WTC11 (cell line): ENCODE results near the gene JAML. TPM values are rescaled to one million over a fixed set of nuclear protein-coding genes. Genes with fewer than 3 reads are reported as not detected.

Source experiments
- ATAC-seq: fragments of 200-7000 bp; cut with Tn5 transposase; 2 replicates; pipeline ENCODE4 v1.10.0; 2021; ENCODE audit warnings: mild to moderate bottlenecking, moderate library complexity
- CTCF ChIA-PET: fragments of 300-600 bp; sonication (Branson Sonifier 250); formaldehyde crosslinking; loops from one replicate; lab custom pipeline; 2021; ENCODE audit warnings: antibody characterized with exemption; lab: Charles Lee
- POLR2A ChIA-PET: fragments of 350-600 bp; sonication (Branson Sonifier 250); formaldehyde crosslinking; loops from one replicate; lab custom pipeline; 2021; ENCODE audit warnings: antibody characterized with exemption; lab: Charles Lee
- DNase-seq: peaks from one replicate; pipeline ENCODE4 v3.0.0; 2021; ENCODE audit warnings: low spot score
- H3K27ac Mint-ChIP-seq: 2 replicates; pipeline ENCODE4 v1.8.0; 2021; ENCODE audit warnings: mixed read lengths
- H3K27me3 Mint-ChIP-seq: 2 replicates; pipeline ENCODE4 v1.8.0; 2021; ENCODE audit warnings: low read depth, mild to moderate bottlenecking, moderate library complexity, mixed read lengths
- H3K36me3 Mint-ChIP-seq: 2 replicates; pipeline ENCODE4 v1.8.0; 2021; ENCODE audit warnings: mixed read lengths
- H3K4me1 Mint-ChIP-seq: 2 replicates; pipeline ENCODE4 v1.8.0; 2022; ENCODE audit warnings: mixed read lengths
- H3K4me3 Mint-ChIP-seq: 2 replicates; pipeline ENCODE4 v1.8.0; 2021; ENCODE audit warnings: mild to moderate bottlenecking, moderate library complexity, mixed read lengths
- H3K9me3 Mint-ChIP-seq: 2 replicates; pipeline ENCODE4 v1.8.0; 2021; ENCODE audit warnings: mixed read lengths
- CREM ChIP-seq: sonication (generic); formaldehyde crosslinking; IDR thresholded peaks from 2 replicates; pipeline ENCODE4 v1.8.1; 2022; ENCODE audit warnings: mild to moderate bottlenecking, missing genetic modification reagents, moderate library complexity
- GTF2I ChIP-seq: fragments of 250-450 bp; sonication (Bioruptor Pico); conservative IDR thresholded peaks from 2 replicates; pipeline ENCODE4 v1.4.0; 2021; ENCODE audit warnings: mild to moderate bottlenecking
- SP1 ChIP-seq: sonication (generic); formaldehyde crosslinking; conservative IDR thresholded peaks from 2 replicates; pipeline ENCODE4 v1.8.1; 2022; ENCODE audit warnings: missing genetic modification reagents
- ZNF121 ChIP-seq: sonication (generic); formaldehyde crosslinking; IDR thresholded peaks from 2 replicates; pipeline ENCODE4 v1.8.0; 2023; ENCODE audit warnings: missing genetic modification reagents
- ZNF232 ChIP-seq: sonication (generic); formaldehyde crosslinking; IDR thresholded peaks from 2 replicates; pipeline ENCODE4 v1.8.0; 2022; ENCODE audit warnings: mild to moderate bottlenecking, missing genetic modification reagents
- ZNF671 ChIP-seq: fragments of 250-450 bp; sonication (Bioruptor Pico); IDR thresholded peaks from 2 replicates; pipeline ENCODE4 v1.8.0; 2021; ENCODE audit warnings: mild to moderate bottlenecking
- total RNA-seq: library from RNA; stranded (reverse); gene quantifications from 3 replicates; pipeline ENCODE4 v1.2.3, GENCODE V29; 2021
- TF ChIP-seq, protein P1 (sequence below): fragments of 250-450 bp; sonication (Bioruptor Pico); IDR thresholded peaks from 2 replicates; pipeline ENCODE4 v1.9.0; 2021; ENCODE audit warnings: mild to moderate bottlenecking
- TF ChIP-seq, protein P2 (sequence below): fragments of 250-450 bp; sonication (Bioruptor Pico); IDR thresholded peaks from 2 replicates; pipeline ENCODE4 v1.8.0; 2021; ENCODE audit warnings: mild to moderate bottlenecking
- TF ChIP-seq, protein P3 (sequence below): sonication (generic); formaldehyde crosslinking; IDR thresholded peaks from 2 replicates; pipeline ENCODE4 v1.8.1; 2022; ENCODE audit warnings: low read depth, mild to moderate bottlenecking, moderate library complexity, missing genetic modification reagents, borderline replicate concordance
- TF ChIP-seq, protein P4 (sequence below): sonication (generic); formaldehyde crosslinking; IDR thresholded peaks from 2 replicates; pipeline ENCODE4 v1.8.1; 2023; ENCODE audit warnings: mild to moderate bottlenecking, missing genetic modification reagents
- TF ChIP-seq, protein P5 (sequence below): sonication (generic); formaldehyde crosslinking; IDR thresholded peaks from 2 replicates; pipeline ENCODE4 v1.8.1; 2023; ENCODE audit warnings: mild to moderate bottlenecking, missing genetic modification reagents, borderline replicate concordance
- TF ChIP-seq, protein P6 (sequence below): sonication (generic); formaldehyde crosslinking; IDR thresholded peaks from 2 replicates; pipeline ENCODE4 v1.8.0; 2022; ENCODE audit warnings: missing genetic modification reagents
- TF ChIP-seq, protein P7 (sequence below): sonication (generic); formaldehyde crosslinking; conservative IDR thresholded peaks from 2 replicates; pipeline ENCODE4 v1.8.1; 2023; ENCODE audit warnings: mild to moderate bottlenecking, low read depth, missing genetic modification reagents, moderate library complexity
- TF ChIP-seq, protein P8 (sequence below): fragments of 250-450 bp; sonication (Bioruptor Pico); IDR thresholded peaks from 2 replicates; pipeline ENCODE4 v1.9.0; 2021; ENCODE audit warnings: mild to moderate bottlenecking, borderline replicate concordance

The JAML gene
- total RNA-seq, 1 experiment from 2014 or later: 0.24 TPM

DNA sequence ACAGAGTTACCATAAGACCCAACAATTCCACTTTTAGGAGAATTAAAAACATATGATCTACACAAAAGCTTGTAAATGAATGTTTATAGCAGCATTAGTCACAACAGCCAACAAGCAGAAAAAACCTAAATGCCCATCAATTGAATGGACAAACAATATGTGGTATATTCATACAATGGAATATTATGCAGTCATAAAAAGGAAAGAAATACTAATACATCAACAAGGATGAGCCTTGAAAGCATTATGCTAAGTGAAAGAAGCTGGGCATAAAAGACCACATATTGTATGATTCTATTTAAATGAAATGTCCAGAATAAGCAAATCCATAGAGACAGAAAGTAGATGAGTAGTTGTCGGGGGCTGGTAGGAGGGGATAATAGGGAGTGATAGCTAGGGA lies 34.3 kb upstream of the JAML start:
- TF ChIP-seq GTF2I (CRISPR knock-in tag) (no peak), CREM (no peak), ZNF232 (CRISPR knock-in tag) (no peak), ZNF121 (CRISPR knock-in tag) (no peak), SP1 (CRISPR knock-in tag) (no peak), ZNF671 (CRISPR knock-in tag) (no peak)
- TF ChIP-seq, protein P1, sequence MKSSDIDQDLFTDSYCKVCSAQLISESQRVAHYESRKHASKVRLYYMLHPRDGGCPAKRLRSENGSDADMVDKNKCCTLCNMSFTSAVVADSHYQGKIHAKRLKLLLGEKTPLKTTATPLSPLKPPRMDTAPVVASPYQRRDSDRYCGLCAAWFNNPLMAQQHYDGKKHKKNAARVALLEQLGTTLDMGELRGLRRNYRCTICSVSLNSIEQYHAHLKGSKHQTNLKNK (CRISPR knock-in tag): no peak
- TF ChIP-seq, protein P2, sequence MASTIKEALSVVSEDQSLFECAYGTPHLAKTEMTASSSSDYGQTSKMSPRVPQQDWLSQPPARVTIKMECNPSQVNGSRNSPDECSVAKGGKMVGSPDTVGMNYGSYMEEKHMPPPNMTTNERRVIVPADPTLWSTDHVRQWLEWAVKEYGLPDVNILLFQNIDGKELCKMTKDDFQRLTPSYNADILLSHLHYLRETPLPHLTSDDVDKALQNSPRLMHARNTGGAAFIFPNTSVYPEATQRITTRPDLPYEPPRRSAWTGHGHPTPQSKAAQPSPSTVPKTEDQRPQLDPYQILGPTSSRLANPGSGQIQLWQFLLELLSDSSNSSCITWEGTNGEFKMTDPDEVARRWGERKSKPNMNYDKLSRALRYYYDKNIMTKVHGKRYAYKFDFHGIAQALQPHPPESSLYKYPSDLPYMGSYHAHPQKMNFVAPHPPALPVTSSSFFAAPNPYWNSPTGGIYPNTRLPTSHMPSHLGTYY (CRISPR knock-in tag): no peak
- TF ChIP-seq, protein P3, sequence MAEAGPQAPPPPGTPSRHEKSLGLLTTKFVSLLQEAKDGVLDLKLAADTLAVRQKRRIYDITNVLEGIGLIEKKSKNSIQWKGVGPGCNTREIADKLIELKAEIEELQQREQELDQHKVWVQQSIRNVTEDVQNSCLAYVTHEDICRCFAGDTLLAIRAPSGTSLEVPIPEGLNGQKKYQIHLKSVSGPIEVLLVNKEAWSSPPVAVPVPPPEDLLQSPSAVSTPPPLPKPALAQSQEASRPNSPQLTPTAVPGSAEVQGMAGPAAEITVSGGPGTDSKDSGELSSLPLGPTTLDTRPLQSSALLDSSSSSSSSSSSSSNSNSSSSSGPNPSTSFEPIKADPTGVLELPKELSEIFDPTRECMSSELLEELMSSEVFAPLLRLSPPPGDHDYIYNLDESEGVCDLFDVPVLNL: no peak
- TF ChIP-seq, protein P4, sequence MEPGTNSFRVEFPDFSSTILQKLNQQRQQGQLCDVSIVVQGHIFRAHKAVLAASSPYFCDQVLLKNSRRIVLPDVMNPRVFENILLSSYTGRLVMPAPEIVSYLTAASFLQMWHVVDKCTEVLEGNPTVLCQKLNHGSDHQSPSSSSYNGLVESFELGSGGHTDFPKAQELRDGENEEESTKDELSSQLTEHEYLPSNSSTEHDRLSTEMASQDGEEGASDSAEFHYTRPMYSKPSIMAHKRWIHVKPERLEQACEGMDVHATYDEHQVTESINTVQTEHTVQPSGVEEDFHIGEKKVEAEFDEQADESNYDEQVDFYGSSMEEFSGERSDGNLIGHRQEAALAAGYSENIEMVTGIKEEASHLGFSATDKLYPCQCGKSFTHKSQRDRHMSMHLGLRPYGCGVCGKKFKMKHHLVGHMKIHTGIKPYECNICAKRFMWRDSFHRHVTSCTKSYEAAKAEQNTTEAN (CRISPR knock-in tag): no peak
- TF ChIP-seq, protein P5, sequence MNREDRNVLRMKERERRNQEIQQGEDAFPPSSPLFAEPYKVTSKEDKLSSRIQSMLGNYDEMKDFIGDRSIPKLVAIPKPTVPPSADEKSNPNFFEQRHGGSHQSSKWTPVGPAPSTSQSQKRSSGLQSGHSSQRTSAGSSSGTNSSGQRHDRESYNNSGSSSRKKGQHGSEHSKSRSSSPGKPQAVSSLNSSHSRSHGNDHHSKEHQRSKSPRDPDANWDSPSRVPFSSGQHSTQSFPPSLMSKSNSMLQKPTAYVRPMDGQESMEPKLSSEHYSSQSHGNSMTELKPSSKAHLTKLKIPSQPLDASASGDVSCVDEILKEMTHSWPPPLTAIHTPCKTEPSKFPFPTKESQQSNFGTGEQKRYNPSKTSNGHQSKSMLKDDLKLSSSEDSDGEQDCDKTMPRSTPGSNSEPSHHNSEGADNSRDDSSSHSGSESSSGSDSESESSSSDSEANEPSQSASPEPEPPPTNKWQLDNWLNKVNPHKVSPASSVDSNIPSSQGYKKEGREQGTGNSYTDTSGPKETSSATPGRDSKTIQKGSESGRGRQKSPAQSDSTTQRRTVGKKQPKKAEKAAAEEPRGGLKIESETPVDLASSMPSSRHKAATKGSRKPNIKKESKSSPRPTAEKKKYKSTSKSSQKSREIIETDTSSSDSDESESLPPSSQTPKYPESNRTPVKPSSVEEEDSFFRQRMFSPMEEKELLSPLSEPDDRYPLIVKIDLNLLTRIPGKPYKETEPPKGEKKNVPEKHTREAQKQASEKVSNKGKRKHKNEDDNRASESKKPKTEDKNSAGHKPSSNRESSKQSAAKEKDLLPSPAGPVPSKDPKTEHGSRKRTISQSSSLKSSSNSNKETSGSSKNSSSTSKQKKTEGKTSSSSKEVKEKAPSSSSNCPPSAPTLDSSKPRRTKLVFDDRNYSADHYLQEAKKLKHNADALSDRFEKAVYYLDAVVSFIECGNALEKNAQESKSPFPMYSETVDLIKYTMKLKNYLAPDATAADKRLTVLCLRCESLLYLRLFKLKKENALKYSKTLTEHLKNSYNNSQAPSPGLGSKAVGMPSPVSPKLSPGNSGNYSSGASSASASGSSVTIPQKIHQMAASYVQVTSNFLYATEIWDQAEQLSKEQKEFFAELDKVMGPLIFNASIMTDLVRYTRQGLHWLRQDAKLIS (CRISPR knock-in tag): no peak
- TF ChIP-seq, protein P6, sequence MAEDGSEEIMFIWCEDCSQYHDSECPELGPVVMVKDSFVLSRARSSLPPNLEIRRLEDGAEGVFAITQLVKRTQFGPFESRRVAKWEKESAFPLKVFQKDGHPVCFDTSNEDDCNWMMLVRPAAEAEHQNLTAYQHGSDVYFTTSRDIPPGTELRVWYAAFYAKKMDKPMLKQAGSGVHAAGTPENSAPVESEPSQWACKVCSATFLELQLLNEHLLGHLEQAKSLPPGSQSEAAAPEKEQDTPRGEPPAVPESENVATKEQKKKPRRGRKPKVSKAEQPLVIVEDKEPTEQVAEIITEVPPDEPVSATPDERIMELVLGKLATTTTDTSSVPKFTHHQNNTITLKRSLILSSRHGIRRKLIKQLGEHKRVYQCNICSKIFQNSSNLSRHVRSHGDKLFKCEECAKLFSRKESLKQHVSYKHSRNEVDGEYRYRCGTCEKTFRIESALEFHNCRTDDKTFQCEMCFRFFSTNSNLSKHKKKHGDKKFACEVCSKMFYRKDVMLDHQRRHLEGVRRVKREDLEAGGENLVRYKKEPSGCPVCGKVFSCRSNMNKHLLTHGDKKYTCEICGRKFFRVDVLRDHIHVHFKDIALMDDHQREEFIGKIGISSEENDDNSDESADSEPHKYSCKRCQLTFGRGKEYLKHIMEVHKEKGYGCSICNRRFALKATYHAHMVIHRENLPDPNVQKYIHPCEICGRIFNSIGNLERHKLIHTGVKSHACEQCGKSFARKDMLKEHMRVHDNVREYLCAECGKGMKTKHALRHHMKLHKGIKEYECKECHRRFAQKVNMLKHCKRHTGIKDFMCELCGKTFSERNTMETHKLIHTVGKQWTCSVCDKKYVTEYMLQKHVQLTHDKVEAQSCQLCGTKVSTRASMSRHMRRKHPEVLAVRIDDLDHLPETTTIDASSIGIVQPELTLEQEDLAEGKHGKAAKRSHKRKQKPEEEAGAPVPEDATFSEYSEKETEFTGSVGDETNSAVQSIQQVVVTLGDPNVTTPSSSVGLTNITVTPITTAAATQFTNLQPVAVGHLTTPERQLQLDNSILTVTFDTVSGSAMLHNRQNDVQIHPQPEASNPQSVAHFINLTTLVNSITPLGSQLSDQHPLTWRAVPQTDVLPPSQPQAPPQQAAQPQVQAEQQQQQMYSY: no peak
- TF ChIP-seq, protein P7, sequence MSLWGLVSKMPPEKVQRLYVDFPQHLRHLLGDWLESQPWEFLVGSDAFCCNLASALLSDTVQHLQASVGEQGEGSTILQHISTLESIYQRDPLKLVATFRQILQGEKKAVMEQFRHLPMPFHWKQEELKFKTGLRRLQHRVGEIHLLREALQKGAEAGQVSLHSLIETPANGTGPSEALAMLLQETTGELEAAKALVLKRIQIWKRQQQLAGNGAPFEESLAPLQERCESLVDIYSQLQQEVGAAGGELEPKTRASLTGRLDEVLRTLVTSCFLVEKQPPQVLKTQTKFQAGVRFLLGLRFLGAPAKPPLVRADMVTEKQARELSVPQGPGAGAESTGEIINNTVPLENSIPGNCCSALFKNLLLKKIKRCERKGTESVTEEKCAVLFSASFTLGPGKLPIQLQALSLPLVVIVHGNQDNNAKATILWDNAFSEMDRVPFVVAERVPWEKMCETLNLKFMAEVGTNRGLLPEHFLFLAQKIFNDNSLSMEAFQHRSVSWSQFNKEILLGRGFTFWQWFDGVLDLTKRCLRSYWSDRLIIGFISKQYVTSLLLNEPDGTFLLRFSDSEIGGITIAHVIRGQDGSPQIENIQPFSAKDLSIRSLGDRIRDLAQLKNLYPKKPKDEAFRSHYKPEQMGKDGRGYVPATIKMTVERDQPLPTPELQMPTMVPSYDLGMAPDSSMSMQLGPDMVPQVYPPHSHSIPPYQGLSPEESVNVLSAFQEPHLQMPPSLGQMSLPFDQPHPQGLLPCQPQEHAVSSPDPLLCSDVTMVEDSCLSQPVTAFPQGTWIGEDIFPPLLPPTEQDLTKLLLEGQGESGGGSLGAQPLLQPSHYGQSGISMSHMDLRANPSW (CRISPR knock-in tag): no peak
- TF ChIP-seq, protein P8, sequence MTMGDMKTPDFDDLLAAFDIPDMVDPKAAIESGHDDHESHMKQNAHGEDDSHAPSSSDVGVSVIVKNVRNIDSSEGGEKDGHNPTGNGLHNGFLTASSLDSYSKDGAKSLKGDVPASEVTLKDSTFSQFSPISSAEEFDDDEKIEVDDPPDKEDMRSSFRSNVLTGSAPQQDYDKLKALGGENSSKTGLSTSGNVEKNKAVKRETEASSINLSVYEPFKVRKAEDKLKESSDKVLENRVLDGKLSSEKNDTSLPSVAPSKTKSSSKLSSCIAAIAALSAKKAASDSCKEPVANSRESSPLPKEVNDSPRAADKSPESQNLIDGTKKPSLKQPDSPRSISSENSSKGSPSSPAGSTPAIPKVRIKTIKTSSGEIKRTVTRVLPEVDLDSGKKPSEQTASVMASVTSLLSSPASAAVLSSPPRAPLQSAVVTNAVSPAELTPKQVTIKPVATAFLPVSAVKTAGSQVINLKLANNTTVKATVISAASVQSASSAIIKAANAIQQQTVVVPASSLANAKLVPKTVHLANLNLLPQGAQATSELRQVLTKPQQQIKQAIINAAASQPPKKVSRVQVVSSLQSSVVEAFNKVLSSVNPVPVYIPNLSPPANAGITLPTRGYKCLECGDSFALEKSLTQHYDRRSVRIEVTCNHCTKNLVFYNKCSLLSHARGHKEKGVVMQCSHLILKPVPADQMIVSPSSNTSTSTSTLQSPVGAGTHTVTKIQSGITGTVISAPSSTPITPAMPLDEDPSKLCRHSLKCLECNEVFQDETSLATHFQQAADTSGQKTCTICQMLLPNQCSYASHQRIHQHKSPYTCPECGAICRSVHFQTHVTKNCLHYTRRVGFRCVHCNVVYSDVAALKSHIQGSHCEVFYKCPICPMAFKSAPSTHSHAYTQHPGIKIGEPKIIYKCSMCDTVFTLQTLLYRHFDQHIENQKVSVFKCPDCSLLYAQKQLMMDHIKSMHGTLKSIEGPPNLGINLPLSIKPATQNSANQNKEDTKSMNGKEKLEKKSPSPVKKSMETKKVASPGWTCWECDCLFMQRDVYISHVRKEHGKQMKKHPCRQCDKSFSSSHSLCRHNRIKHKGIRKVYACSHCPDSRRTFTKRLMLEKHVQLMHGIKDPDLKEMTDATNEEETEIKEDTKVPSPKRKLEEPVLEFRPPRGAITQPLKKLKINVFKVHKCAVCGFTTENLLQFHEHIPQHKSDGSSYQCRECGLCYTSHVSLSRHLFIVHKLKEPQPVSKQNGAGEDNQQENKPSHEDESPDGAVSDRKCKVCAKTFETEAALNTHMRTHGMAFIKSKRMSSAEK (CRISPR knock-in tag): no peak
- H3K27ac Mint-ChIP-seq: no peak overlapping the region
- CTCF ChIA-PET: interaction anchor here (1.8 kb wide), 1 partner anchor 61 kb away, joined by 5 read pairs; no protein-coding TSS in a partner anchor
- no peak overlapping the region for H3K4me3 Mint-ChIP-seq
- H3K4me1 Mint-ChIP-seq: peaks cover 14% of the 10 kb centered on the region
- POLR2A ChIA-PET: no interaction called here
- DNase-seq: no peak
- no peaks in the 10 kb centered on the region for H3K36me3 Mint-ChIP-seq
- H3K9me3 Mint-ChIP-seq: peaks cover 9% of the 10 kb centered on the region
- peaks cover 83% of the 10 kb centered on the region for H3K27me3 Mint-ChIP-seq
- ATAC-seq: no peak
